GM10847 (cell line): ENCODE measurements around the gene PIK3AP1.

ENCODE experiments used
- POLR2A ChIP-seq: IDR thresholded peaks from 2 replicates; pipeline ENCODE4 v1.6.1; 2011; ENCODE audit not compliant: insufficient read length; ENCODE audit errors: extremely low read depth

PIK3AP1 gene

DNA sequence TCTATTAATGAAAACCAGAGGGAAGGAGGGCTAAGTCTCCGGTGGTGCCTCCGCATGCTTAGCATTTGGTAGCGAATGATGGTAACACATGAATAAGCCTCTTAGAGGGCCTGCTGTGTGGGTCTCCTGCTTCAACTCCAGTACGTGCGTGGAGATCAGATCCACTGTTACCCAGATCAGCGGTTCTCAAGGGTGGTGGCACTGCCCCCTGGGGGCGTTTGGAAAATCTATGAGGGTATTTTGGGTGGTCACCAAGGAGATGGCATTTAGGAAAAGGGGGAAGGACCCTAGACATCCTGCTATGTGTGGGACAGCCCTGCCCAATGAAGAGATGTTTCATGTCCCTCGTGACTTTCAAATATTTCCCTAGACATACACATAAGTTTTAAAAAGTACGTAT lies 76.4 kb downstream of the PIK3AP1 start:
- no peak for TF ChIP-seq POLR2A

- TF ChIP-seq POLR2A, result no peak
Measured at GRCh38 chr10:96642973-96643372, 77.3 kb downstream of the PIK3AP1 start.

GRCh38 chr10:96642530-96642929 lies 77.8 kb downstream of the PIK3AP1 start:
- TF ChIP-seq POLR2A, result no peak

DNA sequence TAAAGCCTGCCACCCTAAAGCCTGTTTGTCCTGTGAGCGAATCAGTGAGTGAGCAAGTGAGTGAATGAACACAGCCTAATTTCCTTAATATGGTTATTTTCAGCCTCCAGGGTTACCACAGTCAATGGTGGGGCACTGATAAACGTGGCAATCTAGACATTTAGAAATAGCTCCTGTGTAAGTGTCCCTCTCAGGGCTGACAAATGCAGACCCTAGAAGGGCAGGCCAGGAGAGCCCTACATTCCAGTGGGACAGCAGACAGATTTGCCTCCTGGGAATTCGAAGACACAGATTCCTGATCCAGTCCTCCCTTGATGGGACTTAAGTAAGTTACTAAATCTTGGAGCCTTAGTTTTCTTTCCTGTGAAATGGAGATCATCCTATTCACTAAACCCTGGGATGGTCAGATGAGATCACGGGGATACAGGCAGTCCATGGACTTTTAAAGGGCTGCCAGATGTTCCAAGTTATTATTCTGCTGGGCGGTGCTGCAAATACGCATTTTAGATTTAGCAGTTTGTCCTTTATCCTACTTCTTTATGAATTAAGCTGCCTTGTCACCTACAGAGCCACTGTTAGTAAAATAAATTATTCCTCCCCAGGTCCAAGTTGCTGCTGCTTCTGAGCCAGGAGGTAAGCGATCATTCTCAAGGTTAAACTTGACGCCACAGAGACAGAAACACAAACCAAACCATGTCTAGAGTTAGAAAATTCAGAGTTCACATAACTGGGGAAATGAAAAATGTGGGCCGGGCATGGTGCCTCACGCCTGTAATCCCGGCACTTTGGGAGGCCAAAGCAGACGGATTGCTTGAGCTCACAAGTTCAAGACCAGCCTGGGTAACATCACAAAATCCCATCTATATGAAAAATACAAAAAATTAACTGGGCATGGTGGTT lies 78.7 kb downstream of the PIK3AP1 start:
- TF ChIP-seq POLR2A, result no peak

GRCh38 chr10:96639899-96640298 lies 80.4 kb downstream of the PIK3AP1 start:
- no peak for TF ChIP-seq POLR2A

DNA sequence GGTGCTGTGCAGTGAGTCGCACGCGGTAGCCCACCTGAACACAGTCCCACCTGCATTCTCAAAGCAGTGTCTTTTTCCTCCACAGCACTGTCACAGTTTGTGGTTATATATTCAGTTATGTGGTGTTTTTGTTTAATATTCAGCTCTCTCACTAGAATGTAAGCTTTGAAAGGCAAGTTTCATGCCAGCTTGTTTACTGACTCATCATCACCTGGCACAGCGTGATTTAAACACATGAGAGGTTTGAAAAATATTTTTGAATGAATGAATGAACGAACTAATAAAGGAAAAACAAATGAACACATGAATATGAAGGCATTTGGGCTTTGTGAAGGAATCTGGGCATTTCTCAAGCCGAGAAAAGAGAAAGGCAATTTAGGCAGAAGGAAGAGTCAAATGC lies 81.6 kb downstream of the PIK3AP1 start:
- no peak for TF ChIP-seq POLR2A

DNA sequence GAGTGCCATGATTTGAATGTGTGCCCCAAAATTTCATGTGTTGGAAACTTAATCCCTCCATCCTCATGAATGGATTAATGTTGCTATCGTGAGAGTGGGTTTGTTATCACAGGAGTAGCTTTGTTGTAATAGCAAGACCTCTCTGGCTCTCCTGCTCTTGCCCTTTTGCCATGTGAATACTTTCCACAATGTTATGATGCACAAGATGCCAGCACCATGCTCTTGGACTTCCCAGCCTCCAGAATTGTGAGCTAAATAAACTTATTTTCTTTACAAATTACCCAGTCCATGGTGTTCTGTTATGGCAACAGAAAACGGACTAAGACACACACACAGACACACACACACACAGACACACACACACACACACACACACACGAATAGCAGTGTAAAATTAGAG lies 82.2 kb downstream of the PIK3AP1 start:
- TF ChIP-seq POLR2A, result no peak

DNA sequence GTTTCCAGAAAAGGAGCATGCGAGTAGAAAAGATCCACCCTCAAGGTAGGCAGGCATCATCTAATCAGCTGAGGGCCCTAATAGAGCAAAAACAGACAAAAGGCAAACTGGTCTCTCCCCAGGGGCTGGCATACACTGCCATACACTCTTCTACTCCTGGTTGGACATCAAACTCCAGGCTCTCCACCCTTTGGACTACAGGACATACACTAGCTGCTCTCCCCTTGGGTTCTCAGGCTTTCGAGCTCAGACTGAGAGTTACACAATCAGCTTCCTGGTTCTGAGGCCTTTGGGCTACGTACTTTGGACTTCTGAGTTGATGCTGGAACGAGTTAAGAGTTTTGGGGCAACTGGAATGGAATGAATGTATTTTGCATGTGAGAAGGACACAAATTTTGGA lies 82.6 kb downstream of the PIK3AP1 start:
- no peak for TF ChIP-seq POLR2A

- no peak for TF ChIP-seq POLR2A
Measured at GRCh38 chr10:96636551-96636950, 83.8 kb downstream of the PIK3AP1 start.

DNA sequence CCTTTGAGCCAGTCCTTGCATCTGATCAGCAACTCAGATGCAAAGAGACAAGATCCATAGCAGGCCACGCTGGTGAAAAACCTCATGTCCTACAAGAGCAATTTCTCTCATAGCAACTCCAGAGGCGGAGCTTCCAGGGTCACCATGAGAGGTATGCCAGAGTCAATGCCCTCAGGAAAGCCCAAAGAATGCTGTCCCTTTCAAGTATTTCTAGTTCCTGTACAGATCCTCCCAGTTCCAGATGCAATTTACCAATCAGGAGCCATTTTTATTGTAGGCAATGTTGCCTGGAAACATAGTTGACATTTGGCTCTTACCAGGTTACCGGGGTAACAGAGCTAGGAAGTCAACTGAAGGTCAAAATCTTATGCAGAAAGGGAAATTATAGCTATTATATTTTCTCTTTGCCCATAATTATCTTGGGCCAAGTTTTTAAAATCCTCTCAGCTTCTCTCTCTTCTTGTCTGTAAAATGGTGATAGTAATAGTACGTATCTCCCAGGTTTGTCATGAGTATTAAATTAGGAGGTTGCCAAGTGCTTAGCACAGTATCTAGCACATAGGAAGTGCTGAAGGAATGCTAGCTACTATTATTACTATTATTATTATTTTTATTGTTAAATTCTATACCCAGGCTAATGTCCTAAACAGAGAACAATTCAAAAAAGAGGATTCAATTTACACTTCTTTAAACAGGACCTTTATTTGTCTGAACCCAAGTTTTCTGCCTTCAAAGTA lies 87.2 kb downstream of the PIK3AP1 start:
- TF ChIP-seq POLR2A, result no peak

DNA sequence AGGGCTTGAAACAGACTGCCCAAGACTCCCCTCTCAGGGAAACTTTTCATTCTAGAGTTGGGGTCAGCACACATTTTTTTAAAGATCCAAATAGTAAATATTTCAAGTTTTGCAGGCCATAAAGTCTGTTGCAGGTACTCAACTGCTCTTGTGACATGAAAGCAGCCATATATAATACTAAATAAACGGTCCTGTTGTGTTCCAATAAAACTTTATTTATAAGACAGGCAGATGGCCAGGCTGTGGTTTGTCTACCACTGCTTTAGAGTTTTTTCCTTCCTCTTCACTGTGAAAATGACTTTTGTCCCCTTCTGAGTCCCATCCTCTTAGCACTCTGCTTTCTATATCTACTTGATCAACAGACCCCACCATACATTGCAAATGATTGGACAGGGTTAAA lies 93.0 kb downstream of the PIK3AP1 start:
- no peak for TF ChIP-seq POLR2A

DNA sequence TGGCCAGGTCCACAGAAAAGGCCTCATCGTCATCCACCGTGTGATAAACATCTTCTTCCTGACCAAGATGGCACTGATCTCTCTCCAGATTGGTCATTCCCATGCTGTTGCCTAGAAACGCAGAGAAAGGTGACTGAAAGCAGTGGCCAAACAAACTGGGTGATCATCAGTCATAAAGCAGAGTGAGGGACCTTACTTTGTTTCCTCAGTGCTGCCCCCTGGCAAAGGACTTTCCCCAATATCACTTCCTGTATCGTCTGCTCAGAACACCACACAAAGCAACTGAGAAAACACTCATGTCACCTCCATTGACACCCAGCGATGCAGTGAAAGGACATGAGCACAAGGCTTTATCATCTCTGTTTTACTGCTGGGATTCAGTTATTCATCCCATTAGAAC lies 93.5 kb downstream of the PIK3AP1 start:
- no peak for TF ChIP-seq POLR2A

DNA sequence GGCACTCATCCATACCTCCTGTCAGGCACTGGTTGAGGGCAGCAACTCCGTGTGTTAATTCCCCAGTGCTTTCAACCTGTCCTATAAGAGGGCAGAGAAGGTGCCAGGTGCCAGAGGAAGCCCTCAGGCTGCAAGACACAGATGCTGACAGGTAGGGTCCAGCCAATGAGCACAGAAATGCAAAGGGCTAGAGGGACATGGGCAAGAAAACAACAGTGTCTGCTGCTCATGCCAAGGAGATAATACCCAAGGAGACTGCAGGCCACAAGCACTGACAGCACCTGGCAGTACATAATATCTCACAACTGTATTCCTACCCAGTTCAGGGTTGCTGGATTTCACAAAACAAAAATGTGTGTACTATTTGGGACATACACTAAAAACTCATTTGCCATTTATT lies 95.1 kb downstream of the PIK3AP1 start:
- no peak for TF ChIP-seq POLR2A

- no peak for TF ChIP-seq POLR2A
Measured at GRCh38 chr10:96622013-96622787, 98.1 kb downstream of the PIK3AP1 start.
